ENCODE results near the gene ZSCAN22.
"Not testable (repeated sequence)": the region's sequence is repeated elsewhere in the genome, so short reads cannot be mapped to it uniquely, and the experiment has no call there.

ZSCAN22 gene

DNA sequence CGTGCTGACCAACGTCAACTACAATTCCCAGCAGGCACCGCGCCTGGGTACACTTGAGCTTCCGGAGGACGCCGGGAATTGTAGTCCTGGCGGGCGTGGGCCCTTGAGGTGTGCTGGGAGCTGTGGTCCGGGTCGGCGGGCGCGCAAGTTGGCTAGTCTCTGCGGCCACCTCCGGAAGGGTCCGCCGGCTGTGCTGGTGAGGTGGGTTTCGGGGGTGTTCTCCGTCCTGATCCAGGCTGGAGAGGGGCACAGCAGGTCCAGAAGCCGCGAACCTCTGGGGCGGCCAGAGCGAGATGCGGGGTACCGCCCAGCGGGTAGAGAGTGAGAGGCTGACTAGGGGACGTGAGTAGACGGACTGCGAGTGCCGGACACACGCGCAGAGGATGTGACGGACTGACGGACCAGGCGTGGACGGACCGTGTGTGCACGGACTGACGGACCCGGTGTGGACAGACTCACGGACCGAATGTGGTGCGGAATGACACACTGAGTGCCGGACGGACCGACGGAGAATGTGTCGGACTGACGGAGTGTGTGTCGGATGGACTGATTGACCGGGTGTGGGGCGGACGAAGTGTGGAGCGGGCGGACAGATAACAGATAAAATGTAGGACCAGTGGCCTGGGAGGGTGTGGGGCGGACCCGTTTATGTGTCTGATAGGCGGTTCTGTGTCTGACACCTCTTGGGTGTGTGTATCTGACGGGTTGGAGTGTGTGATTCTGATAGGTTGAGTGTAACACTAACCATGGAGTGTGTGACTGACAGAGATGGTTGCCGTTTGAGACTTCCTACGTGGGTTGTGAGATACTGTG lies at the start of gene ZSCAN22:
Gene ZSCAN22, plus strand, starts transcription at position 81 of the 813 bp plus-strand sequence. CDS start 7,809 bp downstream, outside the sequence.
- peak; percentile 95 for DNase-seq

DNA sequence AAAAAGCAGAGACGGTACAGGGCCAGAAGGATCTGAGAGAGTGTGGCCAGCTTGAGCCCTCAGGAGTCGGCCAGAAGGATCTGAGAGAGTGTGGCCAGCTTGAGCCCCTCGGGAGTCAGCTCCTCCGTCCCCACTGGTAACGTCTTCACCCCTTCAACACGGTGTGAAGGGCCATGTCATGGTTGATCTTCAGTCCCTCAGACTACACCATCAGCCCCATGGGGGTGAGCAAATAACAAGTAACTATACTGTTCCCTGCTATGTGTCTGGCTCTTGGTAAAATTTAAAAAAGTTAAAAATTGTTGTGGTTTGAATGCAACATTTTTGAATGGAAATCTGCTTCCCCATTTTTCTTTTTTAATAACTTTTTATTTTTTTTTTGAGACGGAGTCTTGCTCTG lies 49.6 kb upstream of the ZSCAN22 start:
- no peak for DNase-seq

DNA sequence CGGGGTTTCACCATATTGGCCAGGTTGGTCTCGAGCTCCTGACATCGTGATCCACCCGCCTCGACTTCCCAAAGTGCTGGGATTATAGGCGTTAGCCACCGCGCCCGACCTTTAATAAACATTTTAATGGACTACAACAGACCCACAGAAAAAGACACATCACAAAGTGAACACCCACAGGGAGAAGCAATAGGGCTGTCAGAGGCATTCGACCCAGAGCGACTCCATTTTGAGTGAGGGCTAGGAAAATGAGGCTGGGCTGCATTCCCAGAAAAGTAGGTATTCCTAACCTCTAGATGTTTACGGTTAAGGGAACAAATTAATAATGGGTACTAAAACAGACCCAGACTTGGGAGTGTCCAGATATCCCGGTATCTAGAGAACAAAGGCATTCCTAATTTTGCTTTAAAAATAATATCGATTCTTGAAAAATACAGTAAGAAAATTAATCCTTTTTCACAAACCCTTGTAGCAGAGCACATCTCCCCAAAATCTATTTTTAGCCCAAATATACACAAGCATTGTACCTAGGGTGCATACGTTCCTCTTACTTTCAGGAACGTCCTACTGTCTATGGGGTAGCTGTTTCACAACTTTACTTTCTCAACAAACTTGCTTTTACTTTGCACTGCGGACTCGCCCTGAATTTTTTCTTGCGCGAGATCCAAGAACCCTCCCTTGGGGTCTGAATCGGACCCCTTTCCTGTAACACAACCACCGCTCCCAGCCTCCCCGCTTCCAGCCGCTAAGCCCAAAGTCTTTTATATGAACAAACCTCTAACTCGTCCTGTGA lies 48.9 kb upstream of the ZSCAN22 start:
- DNase-seq, result no peak

DNA sequence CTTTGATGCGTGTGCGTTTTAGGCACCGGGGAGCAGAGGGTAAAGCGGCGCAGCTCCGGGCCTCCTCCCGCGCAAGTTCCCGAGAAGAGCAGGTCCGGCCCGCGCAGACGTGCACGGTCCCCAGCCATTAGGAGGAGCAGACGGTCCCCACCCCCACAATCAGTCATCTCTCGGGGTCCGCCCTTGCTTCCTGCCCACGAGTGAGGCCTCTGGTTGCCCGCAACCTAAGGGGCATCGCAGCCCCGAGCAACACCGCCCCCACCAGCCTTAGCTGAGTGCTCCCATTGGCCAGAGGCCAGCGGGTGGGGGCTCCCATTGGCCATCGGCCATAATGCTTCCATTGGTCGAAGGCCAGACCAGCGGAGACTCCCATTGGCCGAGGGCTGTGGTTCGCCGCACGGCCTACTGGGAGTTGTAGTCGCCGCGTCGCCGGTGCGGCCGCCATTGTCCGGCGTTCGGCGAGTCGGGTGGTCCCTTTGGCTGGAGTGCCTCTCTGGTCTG lies 48.2 kb upstream of the ZSCAN22 start, which contains the start of gene ZNF8:
Gene ZNF8, plus strand, starts transcription at position 415 of the 501 bp plus-strand sequence. CDS start 127 bp downstream, outside the sequence.
- peak; percentile 100 for DNase-seq

DNA sequence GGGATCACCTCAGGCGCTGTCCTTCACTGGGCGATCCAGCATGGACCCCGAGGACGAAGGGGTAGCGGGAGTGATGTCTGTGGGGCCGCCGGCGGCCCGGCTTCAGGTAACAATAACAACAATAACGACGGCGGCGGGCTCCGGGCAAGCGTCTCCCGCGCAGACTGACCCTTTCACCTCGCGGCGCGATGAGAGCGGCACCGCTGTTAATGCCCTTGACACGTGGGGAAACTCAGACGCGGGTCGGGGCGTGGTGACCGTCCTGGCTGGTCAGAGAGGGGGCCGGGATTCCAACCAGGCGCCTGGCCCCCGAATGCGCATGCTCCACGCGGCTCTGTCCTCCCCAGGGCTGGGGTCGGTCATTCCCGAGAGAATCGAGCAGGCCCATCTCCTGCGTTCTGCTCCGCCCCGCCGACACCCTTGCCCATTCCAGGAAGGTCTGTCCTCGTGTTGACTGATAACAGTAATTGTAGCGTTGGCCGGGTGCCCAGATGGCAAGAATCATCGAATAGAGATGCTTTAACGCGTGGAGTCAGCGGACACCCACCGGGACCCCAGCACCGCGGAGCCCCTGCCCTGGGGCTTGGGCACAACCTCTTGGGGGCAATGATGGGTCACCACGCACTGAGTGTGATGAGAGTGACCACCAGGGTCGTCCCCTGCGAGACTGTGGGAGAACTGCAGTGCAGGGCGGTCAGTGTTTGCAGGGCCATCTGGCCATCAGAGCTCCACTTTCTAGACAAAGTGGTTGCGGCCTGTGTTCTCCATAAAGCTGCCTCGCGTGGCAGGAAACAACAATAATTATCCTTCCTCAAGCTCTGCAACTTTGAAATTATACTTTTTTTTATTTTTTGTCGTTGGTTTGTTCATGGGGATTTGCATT lies 47.5 kb upstream of the ZSCAN22 start:
- peak; percentile 59 for DNase-seq

DNA sequence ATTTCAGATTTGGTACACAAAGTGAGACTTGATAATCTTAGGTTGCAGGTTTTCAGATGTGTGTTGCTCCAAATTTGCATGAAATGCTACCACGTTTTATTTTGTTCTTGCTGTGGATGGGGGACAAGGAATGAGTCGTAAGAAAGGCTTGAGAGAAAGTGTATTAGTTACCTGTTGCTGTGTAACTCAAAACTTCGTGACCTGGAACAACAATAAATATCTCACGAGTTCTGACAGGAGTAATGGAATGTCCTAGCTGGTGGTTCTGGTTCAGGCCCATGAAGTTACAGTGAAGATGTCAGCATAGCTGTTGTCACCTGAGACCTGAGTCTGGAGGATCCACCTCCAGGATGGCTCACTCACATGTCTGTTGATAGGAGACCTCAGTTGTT lies 46.9 kb upstream of the ZSCAN22 start:
- DNase-seq, result no peak

DNA sequence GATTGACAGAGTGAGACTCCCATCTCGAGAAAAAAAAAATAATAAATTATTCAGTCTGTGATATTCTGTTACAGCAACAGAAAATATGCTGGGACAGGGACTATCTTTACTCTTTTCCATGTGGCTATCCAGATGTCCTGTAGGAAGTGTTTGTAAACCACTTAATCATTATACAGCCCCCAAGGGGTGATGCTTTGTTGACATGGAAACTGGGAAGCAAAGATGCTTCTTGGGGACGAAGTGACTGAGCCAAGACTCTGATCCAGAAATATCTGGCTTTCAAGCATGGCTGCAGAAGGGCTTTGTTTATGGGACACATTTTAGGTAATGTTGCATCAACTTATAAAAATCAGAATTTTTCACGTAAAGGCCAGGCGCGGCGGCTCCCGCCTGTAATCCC lies 42.6 kb upstream of the ZSCAN22 start:
- DNase-seq, result no peak

DNA sequence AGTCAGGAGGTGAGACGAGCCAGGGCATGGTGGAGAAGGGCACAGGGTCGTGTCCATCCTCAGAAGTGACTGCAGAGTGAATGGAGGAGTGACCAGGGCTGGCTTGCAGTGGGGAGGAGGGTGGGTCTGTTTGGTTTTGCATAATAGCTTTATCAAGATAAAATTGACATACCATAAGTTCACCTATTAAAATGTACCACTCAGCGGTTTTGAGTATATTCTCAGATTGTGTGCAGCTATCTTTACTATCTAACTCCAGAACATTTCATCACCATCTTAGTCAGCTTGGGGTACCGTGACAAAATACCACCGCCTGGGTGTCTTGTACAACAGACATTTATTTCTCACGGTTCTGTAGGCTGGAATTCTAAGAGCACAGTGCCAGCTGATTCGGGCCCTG lies 34.9 kb upstream of the ZSCAN22 start:
- DNase-seq, result no peak

DNA sequence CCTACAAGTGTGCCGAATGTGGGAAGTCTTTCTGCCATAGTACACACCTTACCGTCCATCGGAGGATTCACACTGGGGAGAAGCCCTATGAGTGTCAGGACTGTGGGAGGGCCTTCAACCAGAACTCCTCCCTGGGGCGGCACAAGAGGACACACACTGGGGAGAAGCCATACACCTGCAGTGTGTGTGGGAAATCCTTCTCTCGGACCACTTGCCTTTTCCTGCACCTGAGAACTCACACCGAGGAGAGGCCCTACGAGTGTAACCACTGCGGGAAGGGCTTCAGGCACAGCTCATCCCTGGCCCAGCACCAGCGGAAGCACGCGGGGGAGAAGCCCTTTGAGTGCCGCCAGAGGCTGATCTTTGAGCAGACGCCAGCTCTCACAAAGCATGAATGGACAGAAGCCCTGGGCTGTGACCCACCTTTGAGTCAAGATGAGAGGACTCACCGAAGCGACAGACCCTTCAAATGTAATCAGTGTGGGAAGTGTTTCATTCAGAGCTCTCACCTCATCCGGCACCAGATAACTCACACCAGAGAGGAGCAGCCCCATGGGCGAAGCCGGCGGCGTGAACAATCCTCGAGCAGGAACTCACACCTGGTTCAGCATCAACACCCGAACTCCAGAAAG lies 31.9 kb upstream of the ZSCAN22 start:
- DNase-seq, result no peak

DNA sequence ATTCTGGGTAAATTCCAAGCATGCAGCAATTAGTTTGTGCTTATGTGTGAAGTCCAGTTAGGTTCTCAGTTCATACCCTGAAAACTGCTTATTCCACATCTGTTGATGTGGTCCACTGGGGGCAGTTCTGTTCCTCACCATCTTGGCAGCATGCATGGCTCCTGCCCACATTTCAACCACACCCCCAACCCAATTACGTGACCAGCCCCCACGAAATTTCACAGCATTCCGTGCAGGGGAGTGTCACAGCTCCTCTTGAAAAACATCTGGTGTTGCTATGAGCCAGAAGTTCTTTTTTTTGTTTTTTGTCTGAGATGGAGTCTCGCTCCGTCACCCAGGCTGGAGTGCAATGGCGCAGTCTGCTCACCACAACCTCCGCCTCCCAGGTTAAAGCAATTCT lies 30.7 kb upstream of the ZSCAN22 start:
- DNase-seq, result no peak

DNA sequence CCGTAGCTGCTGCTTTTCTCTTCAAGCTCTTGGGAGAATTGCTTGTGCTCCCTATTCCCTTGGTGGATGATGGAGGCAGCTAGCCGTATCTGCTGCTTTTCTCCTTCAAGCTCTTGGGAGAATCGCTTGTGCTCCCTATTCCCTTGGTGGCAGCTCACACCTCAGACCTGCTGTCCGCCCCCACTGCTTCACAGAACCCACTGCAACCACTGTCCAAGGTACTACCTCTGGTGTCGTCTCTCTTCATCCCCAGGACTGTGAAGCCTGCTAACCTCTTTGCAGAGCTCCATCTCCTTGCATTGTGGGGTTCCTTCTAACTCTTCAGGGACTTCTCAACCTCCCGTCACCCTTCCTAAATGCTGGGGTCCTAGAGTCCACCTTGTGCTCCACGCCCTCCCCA lies 26.2 kb upstream of the ZSCAN22 start:
- no peak for DNase-seq

DNA sequence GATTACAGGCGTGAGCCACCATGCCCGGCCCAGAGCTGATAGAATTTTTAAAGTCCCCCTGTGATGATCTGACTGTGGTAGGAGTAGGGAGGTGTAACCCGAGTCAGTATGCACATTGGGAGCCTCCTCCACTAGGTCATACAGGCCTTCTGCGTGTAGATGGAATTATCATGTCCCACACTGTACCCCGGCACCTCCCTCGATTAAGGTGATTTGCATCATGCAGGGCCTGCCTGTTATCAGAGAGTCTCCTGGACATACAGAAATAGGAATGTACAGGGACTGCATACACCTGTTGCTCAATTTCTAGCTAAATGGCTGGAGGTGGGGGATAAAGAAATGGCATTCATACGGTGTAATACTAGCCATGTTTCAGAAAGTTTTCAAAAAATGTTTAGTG lies 22.5 kb upstream of the ZSCAN22 start:
- no peak for DNase-seq

DNA sequence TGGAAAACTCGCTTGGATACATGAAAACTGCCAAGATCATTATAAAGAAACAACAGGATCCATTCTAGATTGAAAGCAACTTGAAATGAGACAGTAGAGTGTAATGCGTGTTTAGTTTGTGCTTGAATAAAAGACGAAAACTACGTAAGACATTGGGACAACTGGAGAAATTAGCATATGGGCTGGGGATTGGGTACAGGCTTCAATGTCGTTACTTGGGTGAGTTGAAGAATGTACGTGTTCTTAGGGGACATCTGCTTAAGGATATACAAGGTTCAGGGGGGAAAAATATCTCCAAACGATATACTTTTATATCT lies 22.1 kb upstream of the ZSCAN22 start:
- no peak for DNase-seq

DNA sequence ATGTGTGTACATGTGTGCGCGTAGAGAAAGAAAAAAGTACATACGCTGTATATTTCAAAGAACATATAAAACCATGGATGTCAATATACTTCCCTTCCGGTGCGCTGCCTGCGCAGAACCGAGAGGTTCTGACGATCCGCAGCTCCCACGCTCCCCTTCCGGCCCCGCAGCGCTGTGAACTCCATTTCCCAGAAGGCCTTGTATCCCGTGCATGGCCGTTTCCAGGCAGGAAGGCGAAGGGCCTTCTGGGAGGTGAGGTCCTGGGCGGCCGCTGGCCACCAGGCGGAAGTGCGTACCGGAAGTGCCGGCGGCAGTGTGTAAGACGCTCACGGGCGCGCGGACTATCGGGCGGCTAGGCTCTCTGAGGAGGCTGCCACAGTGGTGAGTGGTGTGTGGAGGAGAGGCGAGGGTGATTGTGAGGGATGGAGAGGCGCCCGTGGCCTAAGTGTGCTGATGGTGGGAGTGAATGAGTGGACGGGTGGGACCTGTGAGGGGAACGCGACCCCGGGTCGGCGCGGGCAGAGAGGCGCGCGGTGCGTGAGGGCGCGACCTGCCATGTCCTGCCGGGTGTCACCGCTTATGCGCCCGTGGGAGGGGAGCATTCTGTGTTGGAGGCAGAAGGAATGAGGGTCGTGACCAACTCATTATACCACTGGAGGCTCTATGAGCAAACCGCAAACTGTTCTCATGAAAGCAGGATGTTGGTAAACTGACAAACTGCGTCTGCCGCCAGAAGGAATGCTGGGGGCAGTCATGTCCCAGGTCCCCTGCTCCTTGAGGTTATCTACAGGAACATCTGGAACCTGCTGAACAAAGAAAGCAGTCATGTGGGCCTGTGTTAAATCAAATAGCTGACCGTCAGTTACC lies 21.5 kb upstream of the ZSCAN22 start, which contains the start of gene ERVK3-1:
Gene ERVK3-1, plus strand, starts transcription at position 313 of the 867 bp plus-strand sequence. CDS start 6,792 bp downstream, outside the sequence.
- peak; percentile 94 for DNase-seq

DNA sequence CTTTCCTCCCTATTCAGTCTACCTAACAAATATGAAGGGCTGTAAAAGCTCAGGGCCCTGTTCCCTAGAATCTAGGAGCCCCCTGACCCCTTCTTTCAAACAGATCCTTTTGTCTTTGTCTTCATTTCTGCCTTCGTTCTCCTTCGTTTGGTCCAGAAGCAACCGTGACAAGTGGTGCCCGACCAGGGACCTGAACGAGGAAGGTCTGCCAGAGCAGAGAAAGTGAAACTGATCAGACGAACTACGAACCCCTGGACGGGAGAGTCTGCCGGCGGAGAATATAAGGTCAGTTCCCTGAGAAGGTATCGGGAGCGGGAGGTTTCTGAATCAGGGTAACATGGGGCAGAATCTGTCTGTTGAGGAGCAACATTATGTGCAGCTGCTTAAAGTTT lies 20.9 kb upstream of the ZSCAN22 start:
- DNase-seq, result no peak

DNA sequence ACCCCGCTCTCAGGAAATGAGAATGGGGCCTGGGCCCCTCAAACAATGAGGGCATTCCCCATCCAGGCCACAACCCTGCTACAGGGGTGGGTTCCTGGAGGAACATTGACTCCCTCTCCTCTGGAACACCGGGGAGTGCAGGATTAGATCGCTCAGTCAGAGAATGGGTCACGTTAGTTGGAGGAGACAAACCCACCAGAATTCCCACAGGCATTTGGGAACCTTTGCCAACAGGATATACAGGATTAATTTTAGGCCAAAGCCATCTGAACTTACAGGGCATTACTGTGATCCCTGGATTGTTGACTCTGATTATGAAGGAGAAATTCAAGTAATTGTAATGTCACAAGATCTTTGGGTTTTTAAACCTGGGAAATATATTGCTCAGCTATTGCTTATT lies 19.1 kb upstream of the ZSCAN22 start:
- DNase-seq, result no peak

DNA sequence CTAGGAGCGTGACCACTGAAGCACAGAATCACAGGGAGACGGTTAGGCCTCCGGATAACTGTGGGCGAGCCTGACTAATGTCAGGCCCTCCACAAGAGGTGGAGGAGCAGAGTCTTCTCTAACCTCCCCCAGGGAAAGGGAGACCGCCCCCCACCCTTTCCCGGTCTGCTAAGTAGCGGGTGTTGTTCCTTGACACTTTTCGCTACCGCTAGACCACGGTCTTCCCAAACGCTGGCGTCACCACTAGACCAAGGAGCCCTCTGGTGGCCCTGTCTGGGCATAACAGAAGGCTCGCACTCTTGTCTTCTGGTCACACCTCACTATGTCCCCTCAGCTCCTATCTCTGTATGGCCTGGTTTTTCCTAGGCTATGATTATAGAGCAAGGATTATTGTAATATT lies 16.1 kb upstream of the ZSCAN22 start:
- not testable (repeated sequence) for DNase-seq

DNA sequence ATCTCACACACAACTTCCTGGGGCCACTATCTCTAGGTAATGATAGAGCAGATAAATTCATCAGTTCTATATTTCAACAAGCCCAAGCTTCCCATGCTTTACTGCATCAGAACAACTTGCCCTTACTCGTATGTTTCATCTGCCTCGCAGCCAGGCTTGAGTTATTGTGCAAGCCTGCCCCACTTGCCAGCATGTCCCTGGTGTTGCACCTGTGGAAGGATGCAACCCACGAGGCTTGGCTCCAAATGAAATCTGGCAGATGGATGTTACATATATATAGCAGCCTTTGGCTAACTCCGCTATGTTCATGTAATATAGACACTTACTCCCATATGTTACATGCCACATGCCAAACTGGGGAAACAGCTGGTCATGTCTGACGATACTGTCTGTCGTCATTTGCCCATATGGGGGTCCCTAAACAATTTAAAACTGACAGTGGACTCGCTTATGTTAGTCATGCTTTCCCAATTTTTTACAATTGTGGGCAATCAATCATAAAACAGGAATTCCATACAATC lies 15.4 kb upstream of the ZSCAN22 start:
- DNase-seq, result no peak

DNA sequence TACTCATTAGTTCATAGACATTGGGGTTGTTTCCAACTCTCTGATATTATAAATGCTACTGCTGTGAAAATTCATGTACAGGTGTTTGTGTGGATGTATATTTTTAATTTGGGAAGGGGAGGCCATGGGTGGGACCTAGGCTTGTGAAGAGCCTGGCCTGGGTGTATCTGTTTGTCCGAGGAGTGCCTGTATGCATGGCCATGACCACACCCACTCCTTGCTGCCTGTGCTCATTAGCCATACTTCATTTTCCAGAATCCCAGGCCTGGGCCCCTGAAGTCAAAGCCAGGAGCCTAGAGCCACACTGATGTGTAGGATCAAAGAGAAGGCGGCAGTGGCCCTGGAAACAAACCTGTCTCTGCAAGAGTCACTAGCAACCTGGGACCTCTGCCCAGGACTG lies 11.2 kb upstream of the ZSCAN22 start:
- DNase-seq, result no peak

DNA sequence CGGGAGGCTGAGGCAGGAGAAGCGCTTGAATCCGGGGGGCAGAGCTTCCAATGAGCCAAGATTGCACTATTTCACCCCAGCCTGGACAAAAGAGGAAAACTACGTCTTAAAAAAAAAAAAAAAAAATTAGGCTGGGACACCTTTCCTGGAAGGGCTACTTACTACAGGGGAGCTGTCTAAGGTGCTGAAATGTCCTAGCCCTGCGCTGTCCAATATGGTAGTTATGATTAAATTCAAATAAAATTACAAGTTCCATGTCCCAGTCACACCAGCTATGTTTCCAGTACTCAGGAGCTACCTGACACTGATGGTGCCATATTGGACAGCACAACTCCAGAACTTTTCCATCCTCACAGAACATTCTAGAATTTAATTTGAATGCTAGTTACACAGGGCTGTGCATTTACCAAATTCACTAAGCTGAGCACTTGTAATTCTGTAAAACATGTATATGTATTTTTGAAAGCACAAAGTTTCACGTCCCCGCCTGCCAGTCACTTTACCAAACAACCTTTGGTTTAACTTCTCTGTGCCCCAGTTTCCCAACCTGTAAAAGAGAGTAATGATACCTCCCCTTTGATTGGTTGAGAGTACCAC lies 9.2 kb upstream of the ZSCAN22 start:
- no peak for DNase-seq

DNA sequence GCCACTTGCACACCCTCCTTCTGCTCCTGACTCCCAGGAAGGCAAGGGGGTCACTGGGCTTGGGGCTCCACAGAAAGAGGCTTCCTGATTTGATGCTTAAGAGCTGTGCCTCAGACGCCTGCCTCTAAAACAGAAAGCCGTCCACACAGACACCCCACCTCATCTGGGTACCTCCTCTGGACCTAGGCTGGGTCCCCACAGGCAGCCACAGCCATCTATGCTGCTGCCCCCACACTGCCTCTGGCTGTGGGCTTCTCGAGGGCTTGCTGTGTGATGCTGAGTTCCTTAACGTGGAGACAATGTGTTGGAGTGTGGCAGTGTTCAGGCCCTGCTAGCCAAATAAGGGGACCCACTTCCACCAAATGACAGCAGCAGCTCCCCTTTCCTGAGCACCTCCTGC lies 8.5 kb upstream of the ZSCAN22 start:
- no peak for DNase-seq

Data from NCI-H1436 (cell line).